GM12875 (cell line): ENCODE results near the gene CT55.
A peak's percentile ranks its signal among the peaks of the same experiment; 100 is the strongest.
"Not testable (repeated sequence)": the region's sequence is repeated elsewhere in the genome, so short reads cannot be mapped to it uniquely, and the experiment has no call there.

ENCODE experiments used
- H3K4me3 ChIP-seq: one replicate; pipeline ENCODE4 v1.5.1; 2011; ENCODE audit warnings: low read depth, low read length, control low read depth
- TF ChIP-seq, protein P1 (sequence below): IDR thresholded peaks from 2 replicates; pipeline ENCODE4 v1.5.1; 2011; ENCODE audit warnings: low read depth, mild to moderate bottlenecking, control low read depth, inconsistent platforms, low read length, moderate library complexity, borderline replicate concordance; ENCODE audit not compliant: insufficient read depth

CT55 gene

DNA sequence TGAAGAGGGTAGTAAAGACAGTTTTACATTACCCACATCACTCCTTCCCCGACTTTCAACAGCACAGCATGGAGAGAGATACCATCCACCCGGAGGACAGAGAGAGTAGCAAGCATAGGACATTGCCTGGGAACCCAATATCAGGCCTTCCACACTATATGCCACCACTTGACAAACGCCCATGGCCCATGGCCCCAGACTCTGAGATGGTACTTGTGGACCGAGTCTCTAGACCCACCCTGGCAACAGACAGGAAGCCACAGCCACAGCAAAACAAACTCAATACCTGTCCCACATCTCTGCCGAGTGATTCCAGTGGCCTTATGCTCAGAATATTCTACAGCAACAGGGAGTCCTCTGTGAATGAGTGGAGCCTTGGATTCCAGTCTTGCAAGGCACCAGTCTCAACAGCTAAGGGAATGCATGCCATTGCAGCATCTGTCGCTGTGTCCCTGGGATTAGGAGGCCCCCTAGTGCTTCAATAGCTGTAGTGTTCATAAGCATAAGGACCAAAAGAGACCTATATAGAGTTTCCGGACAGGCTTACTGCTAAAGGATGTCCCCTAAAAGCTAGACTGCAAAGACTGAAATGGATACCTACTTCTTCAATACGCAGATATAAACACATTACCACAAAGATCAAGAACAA lies 14.7 kb upstream of the CT55 start:
- TF ChIP-seq, protein P1, sequence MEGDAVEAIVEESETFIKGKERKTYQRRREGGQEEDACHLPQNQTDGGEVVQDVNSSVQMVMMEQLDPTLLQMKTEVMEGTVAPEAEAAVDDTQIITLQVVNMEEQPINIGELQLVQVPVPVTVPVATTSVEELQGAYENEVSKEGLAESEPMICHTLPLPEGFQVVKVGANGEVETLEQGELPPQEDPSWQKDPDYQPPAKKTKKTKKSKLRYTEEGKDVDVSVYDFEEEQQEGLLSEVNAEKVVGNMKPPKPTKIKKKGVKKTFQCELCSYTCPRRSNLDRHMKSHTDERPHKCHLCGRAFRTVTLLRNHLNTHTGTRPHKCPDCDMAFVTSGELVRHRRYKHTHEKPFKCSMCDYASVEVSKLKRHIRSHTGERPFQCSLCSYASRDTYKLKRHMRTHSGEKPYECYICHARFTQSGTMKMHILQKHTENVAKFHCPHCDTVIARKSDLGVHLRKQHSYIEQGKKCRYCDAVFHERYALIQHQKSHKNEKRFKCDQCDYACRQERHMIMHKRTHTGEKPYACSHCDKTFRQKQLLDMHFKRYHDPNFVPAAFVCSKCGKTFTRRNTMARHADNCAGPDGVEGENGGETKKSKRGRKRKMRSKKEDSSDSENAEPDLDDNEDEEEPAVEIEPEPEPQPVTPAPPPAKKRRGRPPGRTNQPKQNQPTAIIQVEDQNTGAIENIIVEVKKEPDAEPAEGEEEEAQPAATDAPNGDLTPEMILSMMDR, result peak; percentile 58
- no peak overlapping the region for H3K4me3 ChIP-seq

GRCh38 chrX:135178636-135179035 lies 7.4 kb upstream of the CT55 start:
- H3K4me3 ChIP-seq, result no peak overlapping the region
- TF ChIP-seq, protein P1, result no peak

- TF ChIP-seq, protein P1, result no peak
- no peak overlapping the region for H3K4me3 ChIP-seq
Observed at GRCh38 chrX:135170468-135170867, 730 bp downstream of the CT55 start.

DNA sequence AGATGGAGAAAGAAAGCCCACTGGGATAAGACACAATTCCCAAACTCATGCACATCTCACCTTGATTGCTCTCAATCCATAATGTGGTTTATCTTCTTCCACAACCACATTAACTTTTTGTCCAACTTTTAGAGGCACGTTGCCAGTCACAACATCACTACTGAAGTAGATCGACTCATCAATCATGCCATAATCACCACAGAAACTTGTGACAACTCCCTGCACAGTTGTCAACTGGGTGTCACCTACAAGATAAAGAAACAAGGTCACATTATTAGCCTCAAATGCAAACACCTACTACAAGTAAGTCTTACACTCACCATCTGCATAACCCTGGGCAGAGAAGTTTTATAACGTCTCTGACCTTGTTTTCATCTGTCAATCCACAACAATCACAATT lies 1.7 kb downstream of the CT55 start:
- not testable (repeated sequence) for H3K4me3 ChIP-seq

GRCh38 chrX:135168486-135168885 lies 2.7 kb downstream of the CT55 start:
- TF ChIP-seq, protein P1, result no peak
- H3K4me3 ChIP-seq, result no peak overlapping the region

DNA sequence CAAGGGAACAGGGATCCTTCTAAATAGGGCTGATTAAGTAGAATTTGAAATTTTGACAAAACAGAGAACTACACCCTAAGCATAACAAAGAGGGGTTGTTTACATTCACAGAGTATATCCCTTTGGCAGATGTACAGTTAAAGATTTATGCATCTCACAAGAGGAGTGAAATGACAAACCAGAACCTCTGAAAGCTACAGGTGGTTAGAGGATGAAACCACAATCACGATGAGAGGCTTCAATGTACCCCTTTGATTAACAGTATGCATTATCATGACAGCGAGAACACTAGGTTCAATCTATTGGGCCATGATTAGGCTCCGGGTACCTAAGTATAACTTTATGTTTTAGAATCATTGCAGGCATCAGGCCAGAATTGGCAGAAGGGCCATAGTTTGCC lies 16.5 kb downstream of the CT55 start:
- not testable (repeated sequence) for H3K4me3 ChIP-seq

DNA sequence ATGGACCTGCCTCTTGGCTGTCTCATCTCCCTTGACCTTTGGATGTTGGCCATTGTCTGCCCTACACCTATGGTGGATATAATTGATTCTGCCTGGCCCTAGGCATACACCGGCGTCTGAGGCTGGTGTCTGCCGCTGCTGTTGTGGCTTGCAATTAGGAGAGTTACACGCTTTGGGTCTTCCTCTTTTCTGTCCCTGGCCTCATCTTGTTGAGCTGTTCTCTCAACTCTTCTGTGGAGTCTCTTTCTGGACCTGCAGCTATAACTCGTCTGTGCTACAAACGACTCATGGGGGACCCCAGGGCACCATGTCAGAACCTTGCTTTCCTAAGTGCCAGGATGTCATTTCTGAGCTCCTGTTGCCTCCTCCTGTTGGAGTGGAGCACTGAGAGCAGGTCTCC lies 45.1 kb downstream of the CT55 start:
- H3K4me3 ChIP-seq, result not testable (repeated sequence)

DNA sequence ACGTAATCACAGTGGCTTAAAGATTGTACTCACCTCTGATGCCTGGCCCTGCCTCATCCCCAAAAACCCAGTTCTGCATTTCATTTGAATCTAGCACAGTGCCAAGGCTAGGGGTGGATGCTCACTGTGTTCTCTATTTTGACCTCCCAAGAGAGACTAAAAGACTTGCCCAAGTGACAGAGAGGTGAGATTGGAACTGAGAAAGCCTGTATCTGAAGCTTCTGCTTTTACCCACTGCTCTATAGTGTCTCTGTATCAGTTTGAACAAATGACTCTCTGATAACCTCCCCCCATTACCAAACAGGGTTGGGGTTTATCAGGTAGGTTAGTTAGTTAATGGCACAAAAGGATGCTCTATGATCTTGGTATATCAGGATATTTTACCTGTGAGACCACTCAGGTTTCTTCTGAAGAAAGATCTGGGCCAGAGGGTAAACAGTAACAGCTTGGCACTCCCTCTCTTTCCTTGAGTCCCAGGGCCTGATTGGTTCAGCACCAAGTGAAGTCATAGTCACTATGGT lies 51.1 kb downstream of the CT55 start, which contains the start of gene ETDB:
Gene ETDB (minus strand): TSS at position 471 of the 521 bp plus-strand sequence. CDS start 1,265 bp downstream, outside the sequence.
- H3K4me3 ChIP-seq, result not testable (repeated sequence)

- not testable (repeated sequence) for H3K4me3 ChIP-seq
Observed at GRCh38 chrX:135116064-135116463, 55.1 kb downstream of the CT55 start.

GRCh38 chrX:135114392-135114791 lies 56.8 kb downstream of the CT55 start:
- TF ChIP-seq, protein P1, result no peak
- no peak overlapping the region for H3K4me3 ChIP-seq
